ENCODE data around the gene CHTF18.

CHTF18 gene

GRCh38 chr16:799111-799947 is 10.9 kb downstream of the CHTF18 start:
- Histone ChIP-seq H4K20me1 (ENCODE audit: low read depth, low read length) (no peaks in the 10 kb centered on the region), H2AFZ (ENCODE audit: low read depth, low read length, severe bottlenecking) (no peak overlapping the region), H3F3A (ENCODE audit: insufficient read depth) (no peaks in the 10 kb centered on the region), H3K79me2 (ENCODE audit: insufficient read depth, low read length) (no peaks in the 10 kb centered on the region), H3K9me2 (replicated peaks; ENCODE audit: insufficient read depth, low read length) (no peaks in the 10 kb centered on the region), H3K9me3 (ENCODE audit: insufficient read depth, low read length) (no peaks in the 10 kb centered on the region), H3K27me3 (ENCODE audit: low read length) (no peaks in the 10 kb centered on the region), H3K4me2 (ENCODE audit: low read depth, low read length, poor library complexity, severe bottlenecking) (no peak overlapping the region), H3K4me3 (ENCODE audit: insufficient read depth, low read length, poor library complexity, severe bottlenecking) (no peak overlapping the region), H3K27ac (ENCODE audit: low read depth, low read length) (no peak overlapping the region), H3K9ac (ENCODE audit: low read length) (no peak overlapping the region), H3K36me3 (ENCODE audit: low read length) (no peaks in the 10 kb centered on the region)
- TF ChIP-seq CTCF (IDR thresholded peaks at IDR 0.05; ENCODE audit: insufficient read depth, low read length, poor library complexity, severe bottlenecking) = no peak
- no peak for TF ChIP-seq EZH2phosphoT487 (conservative IDR thresholded peaks at IDR 0.05; ENCODE audit: low read length)

- no peaks in the 10 kb centered on the region for H3K79me2 ChIP-seq (ENCODE audit: insufficient read depth, low read length)
- H3K36me3 ChIP-seq (ENCODE audit: low read length) = no peaks in the 10 kb centered on the region
- no peaks in the 10 kb centered on the region for H4K20me1 ChIP-seq (ENCODE audit: low read depth, low read length)
- TF ChIP-seq CTCF (IDR thresholded peaks at IDR 0.05; ENCODE audit: insufficient read depth, low read length, poor library complexity, severe bottlenecking) = no peak
- no peak for TF ChIP-seq EZH2phosphoT487 (conservative IDR thresholded peaks at IDR 0.05; ENCODE audit: low read length)
- H3K27me3 ChIP-seq (ENCODE audit: low read length) = no peaks in the 10 kb centered on the region
- no peaks in the 10 kb centered on the region for H3F3A ChIP-seq (ENCODE audit: insufficient read depth)
- no peak within 1 kb of the TSS for H3K4me3 ChIP-seq (ENCODE audit: insufficient read depth, low read length, poor library complexity, severe bottlenecking)
- no peak within 1 kb of the TSS for H3K4me2 ChIP-seq (ENCODE audit: low read depth, low read length, poor library complexity, severe bottlenecking)
- H3K9me3 ChIP-seq (ENCODE audit: insufficient read depth, low read length) = no peaks in the 10 kb centered on the region
- H3K9me2 ChIP-seq (replicated peaks; ENCODE audit: insufficient read depth, low read length) = no peaks in the 10 kb centered on the region
- no peak within 1 kb of the TSS for H2AFZ ChIP-seq (ENCODE audit: low read depth, low read length, severe bottlenecking)
- H3K9ac ChIP-seq (ENCODE audit: low read length) = no peak within 1 kb of the TSS
- H3K27ac ChIP-seq (ENCODE audit: low read depth, low read length) = no peak within 1 kb of the TSS
Observed at GRCh38 chr16:799948-800833, 11.8 kb downstream of the CHTF18 start, which contains the start of gene GNG13. Gene GNG13, minus strand, starts transcription at chr16:800734. Its CDS starts 1,657 bp downstream, at chr16:799077.

- no peak overlapping the region for H3K27ac ChIP-seq (ENCODE audit: low read depth, low read length)
- no peak for TF ChIP-seq CTCF (IDR thresholded peaks at IDR 0.05; ENCODE audit: insufficient read depth, low read length, poor library complexity, severe bottlenecking)
- H3K4me3 ChIP-seq (ENCODE audit: insufficient read depth, low read length, poor library complexity, severe bottlenecking) = no peak overlapping the region
- no peak overlapping the region for H2AFZ ChIP-seq (ENCODE audit: low read depth, low read length, severe bottlenecking)
- H3F3A ChIP-seq (ENCODE audit: insufficient read depth) = no peaks in the 10 kb centered on the region
- H3K9me3 ChIP-seq (ENCODE audit: insufficient read depth, low read length) = no peaks in the 10 kb centered on the region
- H3K4me2 ChIP-seq (ENCODE audit: low read depth, low read length, poor library complexity, severe bottlenecking) = no peak overlapping the region
- H3K27me3 ChIP-seq (ENCODE audit: low read length) = no peaks in the 10 kb centered on the region
- no peaks in the 10 kb centered on the region for H4K20me1 ChIP-seq (ENCODE audit: low read depth, low read length)
- H3K36me3 ChIP-seq (ENCODE audit: low read length) = no peaks in the 10 kb centered on the region
- H3K9me2 ChIP-seq (replicated peaks; ENCODE audit: insufficient read depth, low read length) = no peaks in the 10 kb centered on the region
- no peak overlapping the region for H3K9ac ChIP-seq (ENCODE audit: low read length)
- H3K79me2 ChIP-seq (ENCODE audit: insufficient read depth, low read length) = no peaks in the 10 kb centered on the region
Observed at GRCh38 chr16:800834-801511, 12.6 kb downstream of the CHTF18 start.
